CD4-positive, alpha-beta memory T cell (primary cell): ENCODE data around the gene PTH1R. TPM values are rescaled to one million over a fixed set of nuclear protein-coding genes. Genes with fewer than 3 reads are reported as not detected.

Source experiments
- CTCF ChIA-PET: fragments of 350-600 bp; sonication (Branson Sonifier 250); formaldehyde crosslinking; loops from one replicate; lab custom pipeline; 2021; ENCODE audit warnings: inconsistent platforms; ENCODE audit not compliant: partially characterized antibody; lab: Charles Lee
- POLR2A ChIA-PET: fragments of 350-600 bp; sonication (Branson Sonifier 250); formaldehyde crosslinking; loops from one replicate; lab custom pipeline; 2021; ENCODE audit not compliant: partially characterized antibody; lab: Charles Lee
- DNase-seq, 5 donors: peaks; one replicate each; pipeline versions ENCODE4 v3.0.0 to v3.0.0-alpha.2; 2020 to 2022; ENCODE audit warnings: mixed read lengths in 1 of 5
- H3K27ac ChIP-seq: one replicate; pipeline ENCODE4 v1.7.0; 2013; ENCODE audit warnings: low read depth, low read length
- H3K27me3 ChIP-seq: 2 replicates; pipeline ENCODE4 v1.7.0; 2013; ENCODE audit warnings: mild to moderate bottlenecking, low read length, moderate library complexity; ENCODE audit not compliant: insufficient read depth
- H3K36me3 ChIP-seq: 2 replicates; pipeline ENCODE4 v1.7.0; 2013; ENCODE audit warnings: mild to moderate bottlenecking, low read length, moderate library complexity; ENCODE audit not compliant: insufficient read depth
- H3K4me1 ChIP-seq: 2 replicates; pipeline ENCODE4 v1.7.0; 2013; ENCODE audit warnings: mild to moderate bottlenecking, low read length, moderate library complexity; ENCODE audit not compliant: insufficient read depth
- H3K4me3 ChIP-seq, 2 donors: one replicate each; pipeline ENCODE4 v1.7.0; 2013; ENCODE audit warnings: low read length in 2 of 2, mild to moderate bottlenecking in 1 of 2
- H3K9me3 ChIP-seq, 2 donors: one replicate each; pipeline ENCODE4 v1.7.0; 2013; ENCODE audit warnings: low read length in 2 of 2, control low read depth in 1 of 2; ENCODE audit not compliant: control insufficient read depth in 1 of 2
- H3K27ac Mint-ChIP-seq, 7 donors: one replicate each; pipeline ENCODE4 v1.8.0; 2020 to 2021; ENCODE audit warnings: mixed read lengths in 7 of 7, mild to moderate bottlenecking in 6 of 7, inconsistent platforms in 3 of 7, moderate library complexity in 3 of 7
- H3K27me3 Mint-ChIP-seq, 2 donors: one replicate each; pipeline ENCODE4 v1.8.0; 2020 to 2021; ENCODE audit warnings: mixed read lengths in 2 of 2
- H3K36me3 Mint-ChIP-seq, 2 donors: one replicate each; pipeline ENCODE4 v1.8.0; 2020 to 2021; ENCODE audit warnings: mixed read lengths in 2 of 2, inconsistent platforms in 1 of 2, mild to moderate bottlenecking in 1 of 2
- H3K4me1 Mint-ChIP-seq, 4 donors: one replicate each; pipeline ENCODE4 v1.8.0; 2020 to 2021; ENCODE audit warnings: mixed read lengths in 4 of 4, mild to moderate bottlenecking in 1 of 4
- H3K4me3 Mint-ChIP-seq, 8 donors: one replicate each; pipeline ENCODE4 v1.8.0; 2020 to 2021; ENCODE audit warnings: mixed read lengths in 8 of 8, mild to moderate bottlenecking in 7 of 8, moderate library complexity in 6 of 8, inconsistent platforms in 3 of 8
- H3K9me3 Mint-ChIP-seq, 8 donors: one replicate each; pipeline ENCODE4 v1.8.0; 2020 to 2021; ENCODE audit warnings: mixed read lengths in 8 of 8, mild to moderate bottlenecking in 5 of 8, inconsistent platforms in 3 of 8, moderate library complexity in 1 of 8
- intact Hi-C: fragments of 100-400 bp; cut with micrococcal nuclease; formaldehyde crosslinking; loops from one replicate; pipeline ENCODE4 v1.15.1; 2023
- polyA plus RNA-seq, 2 donors: library from polyadenylated mRNA; unstranded; fragments of 300-500 nt; fragmentation: Illumina TruSeq; gene quantifications; one replicate each; pipeline ENCODE4 v1.2.3, GENCODE V29; 2021
- total RNA-seq, 2 experiments: library from RNA; stranded (reverse); gene quantifications; one replicate each; pipeline ENCODE4 v1.2.3, GENCODE V29; 2021

Gene PTH1R
- total and polyA plus RNA-seq, 4 experiments from 2014 or later, result not detected

DNA sequence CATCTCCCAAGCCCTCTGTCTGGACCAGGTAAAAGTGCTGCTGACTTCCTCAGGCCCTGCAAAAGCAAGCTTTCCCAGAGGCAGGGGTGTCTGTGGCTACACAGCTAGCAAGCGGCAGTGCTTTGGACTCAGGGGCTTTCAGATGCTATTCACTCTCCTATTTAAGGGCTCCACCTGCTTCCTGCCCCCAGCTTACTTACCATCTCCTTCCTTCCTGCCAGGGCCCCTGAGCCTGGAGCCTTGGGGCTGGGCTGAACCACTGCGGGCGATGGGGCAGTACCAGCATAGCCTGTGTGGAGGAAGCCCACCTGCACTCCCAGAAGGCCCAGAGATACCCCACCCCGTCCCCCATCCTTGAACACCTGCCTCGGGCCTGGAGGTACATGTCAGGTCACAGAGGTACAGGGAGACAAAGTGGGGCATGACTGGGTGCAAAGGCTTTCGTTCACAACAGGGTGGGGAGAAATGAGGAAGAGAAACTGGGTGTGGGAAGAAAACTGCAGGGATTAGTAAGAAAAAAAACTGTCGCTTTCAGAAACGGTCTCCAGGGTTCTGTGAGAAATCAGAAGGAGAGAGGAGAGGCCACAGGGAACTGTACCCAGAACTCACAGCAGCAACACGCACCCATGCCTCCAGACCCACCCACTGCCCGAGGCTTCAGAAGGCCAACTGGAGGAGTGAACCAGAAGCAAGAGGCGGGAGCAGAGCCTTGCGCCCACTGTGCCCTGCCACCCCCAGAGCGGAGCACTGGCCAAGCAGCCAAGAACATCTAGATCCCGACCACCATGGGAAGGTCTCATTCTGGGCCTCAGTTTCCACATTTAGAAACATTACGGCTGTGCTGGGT lies 49.6 kb downstream of the PTH1R start:
- POLR2A ChIA-PET, result interaction anchor here (1.2 to 2.2 kb wide), 2 partner anchors 11 to 21 kb away, joined by 3 to 13 read pairs; no protein-coding TSS in a partner anchor
- Mint-ChIP-seq H3K4me3 (peak overlapping the region; percentile 20 to 83 (median 69)), H3K4me1 (peaks cover 38 to 76% (median 50%) of the 10 kb centered on the region in 4 donors), H3K9me3 (peaks cover 0 to 7% (median 4%) of the 10 kb centered on the region in 8 donors), H3K27me3 (no peaks in the 10 kb centered on the region), H3K27ac (peak overlapping the region; percentile 55 to 96 (median 84)), H3K36me3 (peaks cover 28 to 56% of the 10 kb centered on the region in 2 donors)
- Histone ChIP-seq H3K9me3 (no peaks in the 10 kb centered on the region), H3K27ac (peak overlapping the region; percentile 32), H3K4me1 (peaks cover 63% of the 10 kb centered on the region), H3K27me3 (no peaks in the 10 kb centered on the region), H3K4me3 (no peak overlapping the region), H3K36me3 (peaks cover 32% of the 10 kb centered on the region)
- DNase-seq, result peak in 2 of 5 donors; percentile 18 to 40
- CTCF ChIA-PET, result interaction anchor here (0.8 to 3.0 kb wide), 3 partner anchors 20 to 72 kb away, joined by 3 to 13 read pairs (median 6); no protein-coding TSS in a partner anchor
- intact Hi-C loops, result no loop called here

DNA sequence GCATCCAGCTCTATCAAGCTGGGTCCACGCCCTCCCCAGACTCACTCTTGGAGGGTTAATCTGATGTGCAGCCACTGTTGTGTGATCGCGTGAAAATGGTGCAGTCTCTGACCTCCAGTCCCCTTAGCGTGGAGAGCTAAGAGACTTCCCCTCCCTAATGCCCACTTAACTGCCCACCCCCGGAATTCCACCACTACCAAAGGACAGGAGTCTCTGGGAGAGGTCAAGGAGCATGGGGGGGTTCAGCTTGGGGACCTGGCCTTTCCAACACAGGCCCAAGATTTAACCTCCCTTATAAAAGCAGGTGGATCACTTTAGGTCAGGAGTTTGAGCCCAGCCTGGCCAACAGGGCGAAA lies 50.2 kb downstream of the PTH1R start:
- Mint-ChIP-seq H3K4me3 (peak overlapping the region in 5 of 8 donors; percentile 12 to 83 (median 69)), H3K36me3 (peaks cover 23 to 52% of the 10 kb centered on the region in 2 donors), H3K9me3 (peaks cover 0 to 7% (median 4%) of the 10 kb centered on the region in 8 donors), H3K4me1 (peaks cover 43 to 82% (median 56%) of the 10 kb centered on the region in 4 donors), H3K27me3 (no peaks in the 10 kb centered on the region), H3K27ac (peak overlapping the region in 4 of 7 donors; percentile 55 to 96 (median 78))
- Histone ChIP-seq H3K27ac (no peak overlapping the region), H3K36me3 (peaks cover 26% of the 10 kb centered on the region), H3K9me3 (no peaks in the 10 kb centered on the region), H3K27me3 (no peaks in the 10 kb centered on the region), H3K4me3 (no peak overlapping the region), H3K4me1 (peaks cover 69% of the 10 kb centered on the region)
- intact Hi-C loops, result no loop called here
- CTCF ChIA-PET, result interaction anchor here (0.6 to 3.0 kb wide), 5 partner anchors 13 to 71 kb away, joined by 3 to 13 read pairs (median 3); no protein-coding TSS in a partner anchor
- POLR2A ChIA-PET, result interaction anchor here (0.6 to 2.2 kb wide), 5 partner anchors 10 to 668 kb away, joined by 3 to 13 read pairs (median 3); partner anchors contain the start of gene NBEAL2
- peak in 1 of 5 donors; percentile 20 for DNase-seq

DNA sequence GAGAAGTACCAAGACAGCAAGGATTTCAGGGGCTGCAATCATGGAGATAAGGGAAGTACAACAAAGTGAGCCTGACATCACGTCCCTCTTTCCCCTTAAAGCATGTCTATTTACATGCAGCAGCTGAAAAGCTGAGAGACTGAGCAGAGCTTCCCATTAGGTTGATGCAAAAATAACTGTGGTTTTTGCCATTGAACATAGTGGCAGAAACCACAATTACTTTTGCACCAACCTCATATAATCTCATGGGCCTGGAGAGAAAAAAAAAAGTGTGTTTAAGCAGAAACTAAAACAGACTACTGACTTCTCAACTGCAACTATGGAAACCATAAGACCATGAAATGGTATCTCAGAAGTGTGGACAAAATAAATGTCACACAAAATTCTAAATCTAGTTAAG lies 50.8 kb downstream of the PTH1R start:
- ChIA-PET POLR2A (interaction anchor here (0.6 to 2.2 kb wide), 5 partner anchors 15 to 669 kb away, joined by 3 to 13 read pairs (median 3); partner anchors contain the start of gene NBEAL2), CTCF (interaction anchor here (0.6 to 3.0 kb wide), 5 partner anchors 13 to 70 kb away, joined by 3 to 13 read pairs (median 3); no protein-coding TSS in a partner anchor)
- DNase-seq, result peak in 3 of 5 donors; percentile 25 to 42 (median 39)
- Mint-ChIP-seq H3K4me3 (peak overlapping the region in 5 of 8 donors; percentile 13 to 64 (median 40)), H3K27me3 (no peaks in the 10 kb centered on the region), H3K36me3 (peaks cover 17 to 46% of the 10 kb centered on the region in 2 donors), H3K9me3 (peaks cover 0 to 7% (median 4%) of the 10 kb centered on the region in 8 donors), H3K27ac (peak overlapping the region; percentile 43 to 91 (median 73)), H3K4me1 (peaks cover 43 to 84% (median 59%) of the 10 kb centered on the region in 4 donors)
- Histone ChIP-seq H3K4me3 (no peak overlapping the region), H3K27me3 (no peaks in the 10 kb centered on the region), H3K4me1 (peaks cover 75% of the 10 kb centered on the region), H3K27ac (no peak overlapping the region), H3K9me3 (no peaks in the 10 kb centered on the region), H3K36me3 (peaks cover 20% of the 10 kb centered on the region)
- intact Hi-C loops, result no loop called here

DNA sequence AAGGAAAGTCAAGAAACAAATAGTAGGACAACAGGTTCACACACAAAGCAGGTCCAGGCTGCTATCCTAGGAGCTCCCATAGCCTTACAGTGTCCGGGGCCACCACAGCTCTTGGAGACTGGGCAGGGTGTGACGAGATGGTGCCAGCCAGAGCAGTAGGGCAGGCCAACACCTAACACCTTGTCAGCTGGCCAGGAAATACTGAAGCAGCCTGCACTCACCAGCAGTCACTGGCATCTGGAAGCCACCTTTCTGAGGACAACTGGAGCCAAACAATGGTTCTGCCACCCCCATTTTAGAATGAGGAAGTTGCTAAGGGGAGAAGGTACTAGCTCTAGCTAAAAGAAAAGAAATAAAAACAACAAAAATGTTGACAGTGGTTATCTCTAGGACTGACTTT lies 51.8 kb downstream of the PTH1R start:
- peaks cover 0 to 7% (median 4%) of the 10 kb centered on the region in 8 donors for H3K9me3 Mint-ChIP-seq
- Histone ChIP-seq H3K4me1 (peaks cover 82% of the 10 kb centered on the region), H3K27ac (no peak overlapping the region), H3K27me3 (no peaks in the 10 kb centered on the region), H3K9me3 (no peaks in the 10 kb centered on the region), H3K4me3 (no peak overlapping the region), H3K36me3 (peaks cover 10% of the 10 kb centered on the region)
- H3K36me3 Mint-ChIP-seq, result peaks cover 14 to 38% of the 10 kb centered on the region in 2 donors
- CTCF ChIA-PET, result interaction anchor here (1.0 to 1.3 kb wide), 3 partner anchors 18 to 76 kb away, joined by 3 to 7 read pairs (median 3); no protein-coding TSS in a partner anchor
- H3K4me1 Mint-ChIP-seq, result peaks cover 43 to 83% (median 64%) of the 10 kb centered on the region in 4 donors
- intact Hi-C loops, result no loop called here
- no peak overlapping the region for H3K4me3 Mint-ChIP-seq
- peak overlapping the region; percentile 24 to 94 (median 75) for H3K27ac Mint-ChIP-seq
- DNase-seq, result no peak
- no peaks in the 10 kb centered on the region for H3K27me3 Mint-ChIP-seq
- POLR2A ChIA-PET, result interaction anchor here (1.0 to 2.8 kb wide), 3 partner anchors 22 to 58 kb away, joined by 4 to 9 read pairs (median 4); no protein-coding TSS in a partner anchor

DNA sequence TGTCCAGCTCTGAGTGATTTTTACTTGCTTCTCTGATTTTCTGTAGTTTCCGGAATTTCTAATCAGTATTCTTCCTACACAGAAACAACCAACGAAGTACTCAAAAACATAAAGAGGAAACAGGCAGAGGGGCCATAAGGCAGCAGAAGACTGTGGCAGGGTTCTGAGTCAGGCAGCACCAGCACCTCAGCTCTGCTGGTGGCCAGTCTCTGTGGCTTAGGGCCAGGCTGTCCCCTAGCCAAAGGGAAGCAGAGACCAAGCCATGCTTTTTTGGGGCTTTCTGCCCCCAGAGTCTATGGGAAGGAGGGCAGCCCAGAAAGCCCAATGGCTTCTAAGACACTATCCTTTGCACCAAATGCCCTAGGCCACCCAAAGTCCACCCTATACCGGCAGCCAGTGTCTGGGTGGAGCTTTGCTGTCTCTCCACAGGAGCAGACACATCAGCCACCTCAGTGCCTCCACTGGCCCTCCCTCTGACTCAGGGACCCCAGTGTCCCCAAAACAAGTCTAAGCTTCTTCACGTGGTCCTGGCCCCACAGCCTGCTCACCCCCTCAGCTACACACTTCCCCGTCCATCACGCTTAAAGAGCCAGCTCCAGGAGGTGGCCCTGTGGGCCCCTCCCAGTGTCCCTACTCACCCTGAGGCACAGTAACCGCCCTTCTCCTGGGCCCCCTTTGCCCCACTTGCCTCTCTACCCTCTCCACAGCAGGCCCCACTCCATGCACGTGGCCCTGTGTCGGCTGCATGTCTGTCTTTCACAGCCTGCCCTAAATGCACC lies 52.8 kb downstream of the PTH1R start:
- Mint-ChIP-seq H3K9me3 (peaks cover 0 to 7% (median 4%) of the 10 kb centered on the region in 8 donors), H3K4me3 (peak overlapping the region in 3 of 8 donors; percentile 12 to 57 (median 55)), H3K27me3 (no peaks in the 10 kb centered on the region), H3K4me1 (peaks cover 44 to 86% (median 68%) of the 10 kb centered on the region in 4 donors), H3K36me3 (peaks cover 14 to 36% of the 10 kb centered on the region in 2 donors), H3K27ac (peak overlapping the region; percentile 62 to 88 (median 80))
- Histone ChIP-seq H3K36me3 (peaks cover 7% of the 10 kb centered on the region), H3K9me3 (no peaks in the 10 kb centered on the region), H3K27me3 (no peaks in the 10 kb centered on the region), H3K4me3 (no peak overlapping the region), H3K4me1 (peaks cover 86% of the 10 kb centered on the region), H3K27ac (no peak overlapping the region)
- ChIA-PET CTCF (interaction anchor here (1.0 to 1.3 kb wide), 4 partner anchors 10 to 75 kb away, joined by 3 to 7 read pairs (median 4); no protein-coding TSS in a partner anchor), POLR2A (interaction anchor here (0.6 to 2.8 kb wide), 6 partner anchors 17 to 232 kb away, joined by 3 to 9 read pairs (median 3); partner anchors contain the start of gene NBEAL2)
- intact Hi-C loops, result no loop called here
- DNase-seq, result no peak

DNA sequence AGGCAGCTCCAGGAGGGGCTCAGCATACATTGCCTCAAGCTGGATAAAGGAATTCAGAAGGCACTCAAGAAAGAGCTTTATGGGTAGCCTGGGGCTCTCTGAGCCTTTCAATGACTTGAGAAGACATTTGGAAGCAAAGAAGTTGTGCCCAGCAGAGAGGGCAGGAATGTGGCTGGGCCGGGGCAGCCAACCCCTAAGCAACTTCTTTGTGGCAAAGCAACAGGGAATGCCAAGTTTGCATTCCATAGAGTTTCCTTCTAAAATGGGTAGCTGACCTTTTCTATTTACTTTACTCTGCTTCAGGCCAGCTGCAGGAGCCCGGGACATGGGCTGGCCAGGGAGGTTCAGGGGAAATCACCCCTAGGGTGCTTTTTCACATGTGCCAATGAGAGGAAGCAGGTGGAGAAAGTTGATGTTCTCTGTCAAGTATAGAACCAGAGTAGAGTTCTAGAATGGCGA lies 53.5 kb downstream of the PTH1R start:
- Mint-ChIP-seq H3K4me1 (peaks cover 46 to 83% (median 65%) of the 10 kb centered on the region in 4 donors), H3K4me3 (peak overlapping the region in 3 of 8 donors; percentile 12 to 57 (median 56)), H3K36me3 (peaks cover 17 to 34% of the 10 kb centered on the region in 2 donors), H3K9me3 (peaks cover 0 to 7% (median 4%) of the 10 kb centered on the region in 8 donors), H3K27me3 (no peaks in the 10 kb centered on the region), H3K27ac (peak overlapping the region; percentile 62 to 88 (median 80))
- no peaks in the 10 kb centered on the region for H3K9me3 ChIP-seq
- intact Hi-C loops, result no loop called here
- no peak for DNase-seq
- no peaks in the 10 kb centered on the region for H3K27me3 ChIP-seq
- H3K4me3 ChIP-seq, result no peak overlapping the region
- peaks cover 3% of the 10 kb centered on the region for H3K36me3 ChIP-seq
- H3K4me1 ChIP-seq, result peaks cover 82% of the 10 kb centered on the region
- H3K27ac ChIP-seq, result no peak overlapping the region
- ChIA-PET POLR2A (interaction anchor here (0.6 to 2.8 kb wide), 5 partner anchors 38 to 232 kb away, joined by 3 to 9 read pairs (median 3); partner anchors contain the start of gene NBEAL2), CTCF (interaction anchor here (1.0 to 1.3 kb wide), 2 partner anchors 10 to 64 kb away, joined by 3 to 4 read pairs; no protein-coding TSS in a partner anchor)
